IMR-90 (cell line): ENCODE data around the gene CDK11B. TPM values are rescaled to one million over a fixed set of nuclear protein-coding genes. Genes with fewer than 3 reads are reported as not detected.

Experiments used
- ATAC-seq: fragments of 200-7000 bp; cut with Tn5 transposase; 2 replicates; pipeline ENCODE4 v1.9.1; 2020; ENCODE audit warnings: low read depth, mild to moderate bottlenecking, moderate library complexity
- BruUV-seq: library from RNA; stranded (reverse); fragments of 400-500 nt; replicated peaks from 2 replicates; lab custom pipeline; 2021; lab: Mats Ljungman, UMichigan
- CTCF ChIA-PET: fragments of 300-600 bp; formaldehyde crosslinking; extraction: SDS; loops from one replicate; lab custom pipeline; 2021; ENCODE audit warnings: antibody characterized with exemption; lab: Yijun Ruan, JAX
- POLR2A ChIA-PET: fragments of 300-600 bp; sonication (Branson Sonifier 250); formaldehyde crosslinking; loops from one replicate; lab custom pipeline; 2022; ENCODE audit warnings: antibody characterized with exemption; ENCODE audit not compliant: unreplicated experiment; lab: Charles Lee
- DNase-seq: peaks from one replicate; pipeline ENCODE4 v3.0.0; 2013
- H2AFZ ChIP-seq: replicated peaks from 2 replicates; pipeline ENCODE3; 2013; ENCODE audit warnings: low read length, mild to moderate bottlenecking; ENCODE audit not compliant: poor library complexity
- H2AK5ac ChIP-seq: 2 replicates; pipeline ENCODE4 v1.6.1; 2013; ENCODE audit warnings: low read depth, low read length, inconsistent platforms
- H2AK9ac ChIP-seq: replicated peaks from 2 replicates; pipeline ENCODE3; 2013; ENCODE audit warnings: mild to moderate bottlenecking, low read depth, low read length, moderate library complexity; ENCODE audit not compliant: poor library complexity
- H2BK120ac ChIP-seq: 2 replicates; pipeline ENCODE4 v1.6.1; 2013; ENCODE audit warnings: low read depth, low read length, inconsistent platforms
- H2BK15ac ChIP-seq: 3 replicates; pipeline ENCODE4 v1.6.1; 2013; ENCODE audit warnings: low read depth, low read length, inconsistent platforms
- H2BK20ac ChIP-seq: 2 replicates; pipeline ENCODE4 v1.6.1; 2013; ENCODE audit warnings: low read depth, mild to moderate bottlenecking, inconsistent platforms, low read length, moderate library complexity
- H2BK5ac ChIP-seq: 2 replicates; pipeline ENCODE4 v1.6.1; 2013; ENCODE audit warnings: mild to moderate bottlenecking, low read depth, low read length, inconsistent platforms; ENCODE audit not compliant: poor library complexity, severe bottlenecking
- H3K14ac ChIP-seq: replicated peaks from 2 replicates; pipeline ENCODE4 v1.6.1; 2013; ENCODE audit warnings: low read depth, low read length, inconsistent platforms
- H3K18ac ChIP-seq: 2 replicates; pipeline ENCODE4 v1.6.1; 2013; ENCODE audit warnings: low read depth, low read length, control low read depth
- H3K23ac ChIP-seq: 2 replicates; pipeline ENCODE4 v1.6.1; 2013; ENCODE audit warnings: low read depth, low read length, inconsistent platforms
- H3K27ac ChIP-seq: 2 replicates; pipeline ENCODE4 v1.5.1; 2013; ENCODE audit warnings: mild to moderate bottlenecking, control low read depth, low read length; ENCODE audit not compliant: insufficient read depth
- H3K27me3 ChIP-seq: 2 replicates; pipeline ENCODE4 v1.6.1; 2013; ENCODE audit warnings: low read length; ENCODE audit not compliant: control insufficient read depth, insufficient read depth
- H3K36me3 ChIP-seq: 2 replicates; pipeline ENCODE4 v1.6.1; 2013; ENCODE audit warnings: low read length, mixed read lengths; ENCODE audit not compliant: control insufficient read depth, insufficient read depth
- H3K4ac ChIP-seq: 2 replicates; pipeline ENCODE4 v1.6.1; 2013; ENCODE audit warnings: low read depth, low read length, inconsistent platforms
- H3K4me1 ChIP-seq: 2 replicates; pipeline ENCODE4 v1.6.1; 2013; ENCODE audit warnings: low read length, mixed read lengths; ENCODE audit not compliant: control insufficient read depth, insufficient read depth
- H3K4me2 ChIP-seq: 2 replicates; pipeline ENCODE4 v1.6.1; 2013; ENCODE audit warnings: low read depth, mild to moderate bottlenecking, control low read depth, low read length, moderate library complexity
- H3K4me3 ChIP-seq: 2 replicates; pipeline ENCODE4 v1.5.1; 2013; ENCODE audit warnings: low read depth, mild to moderate bottlenecking, control low read depth, low read length, moderate library complexity; ENCODE audit not compliant: insufficient read depth
- H3K56ac ChIP-seq: 2 replicates; pipeline ENCODE4 v1.6.1; 2013; ENCODE audit warnings: low read length, inconsistent platforms; ENCODE audit not compliant: insufficient read depth; ENCODE audit errors: extremely low read depth
- H3K79me1 ChIP-seq, 2 experiments: 2 replicates each; pipeline ENCODE4 v1.6.1; 2013; ENCODE audit warnings: low read length in 2 of 2, inconsistent platforms in 1 of 2, low read depth in 1 of 2
- H3K9ac ChIP-seq: 2 replicates; pipeline ENCODE4 v1.6.1; 2013; ENCODE audit warnings: low read depth, low read length, control low read depth
- H3K9me1 ChIP-seq: 2 replicates; pipeline ENCODE4 v1.6.1; 2013; ENCODE audit warnings: low read length, inconsistent platforms; ENCODE audit not compliant: insufficient read depth
- H3K9me3 ChIP-seq: 2 replicates; pipeline ENCODE4 v1.6.1; 2013; ENCODE audit warnings: low read length; ENCODE audit not compliant: control insufficient read depth, insufficient read depth
- H4K20me1 ChIP-seq: 2 replicates; pipeline ENCODE4 v1.6.1; 2013; ENCODE audit warnings: low read length, inconsistent platforms; ENCODE audit not compliant: insufficient read depth
- H4K5ac ChIP-seq: 2 replicates; pipeline ENCODE4 v1.6.1; 2013; ENCODE audit warnings: mild to moderate bottlenecking, low read depth, low read length, control low read depth
- H4K8ac ChIP-seq, 2 experiments: 2 replicates each; pipeline ENCODE4 v1.6.1; 2013; ENCODE audit warnings: low read depth in 2 of 2, low read length in 2 of 2, control low read depth in 1 of 2, inconsistent platforms in 1 of 2
- H4K91ac ChIP-seq: 2 replicates; pipeline ENCODE4 v1.6.1; 2013; ENCODE audit warnings: low read depth, low read length, inconsistent platforms; ENCODE audit not compliant: insufficient read depth
- BHLHE40 ChIP-seq: fragments of 150-350 bp; IDR thresholded peaks from 2 replicates; pipeline ENCODE4 v1.6.1; 2016; ENCODE audit warnings: mild to moderate bottlenecking, low read depth, low read length
- CEBPB ChIP-seq: IDR thresholded peaks from 2 replicates; pipeline ENCODE4 v1.6.1; 2012; ENCODE audit warnings: low read depth, low read length, improper control_type of control experiment
- CTCF ChIP-seq: conservative IDR thresholded peaks from 2 replicates; pipeline ENCODE4 v1.5.1; 2012; ENCODE audit warnings: mild to moderate bottlenecking, low read depth, low read length, improper control_type of control experiment
- ELK1 ChIP-seq: fragments of 150-350 bp; IDR thresholded peaks from 2 replicates; pipeline ENCODE4 v1.6.1; 2016; ENCODE audit warnings: low read depth, mild to moderate bottlenecking, low read length, moderate library complexity, borderline replicate concordance
- MAFK ChIP-seq: IDR thresholded peaks from 2 replicates; pipeline ENCODE4 v1.6.1; 2012; ENCODE audit warnings: low read depth, low read length, improper control_type of control experiment
- MAZ ChIP-seq: IDR thresholded peaks from 2 replicates; pipeline ENCODE4 v1.6.1; 2012; ENCODE audit warnings: low read depth, mild to moderate bottlenecking, low read length, improper control_type of control experiment, moderate library complexity, borderline replicate concordance
- MXI1 ChIP-seq: IDR thresholded peaks from 2 replicates; pipeline ENCODE4 v1.6.1; 2012; ENCODE audit warnings: low read depth, mild to moderate bottlenecking, low read length, moderate library complexity, borderline replicate concordance
- POLR2A ChIP-seq: IDR thresholded peaks from 2 replicates; pipeline ENCODE4 v1.6.1; 2012; ENCODE audit warnings: mild to moderate bottlenecking, low read depth, low read length
- RAD21 ChIP-seq: IDR thresholded peaks from 2 replicates; pipeline ENCODE4 v1.6.1; 2012; ENCODE audit warnings: low read length, improper control_type of control experiment
- RCOR1 ChIP-seq: IDR thresholded peaks from 2 replicates; pipeline ENCODE4 v1.6.1; 2012; ENCODE audit warnings: mild to moderate bottlenecking, low read length, improper control_type of control experiment; ENCODE audit not compliant: insufficient replicate concordance
- RFX5 ChIP-seq: IDR thresholded peaks from 2 replicates; pipeline ENCODE4 v1.8.0; 2012; ENCODE audit warnings: low read depth, mild to moderate bottlenecking, low read length, moderate library complexity
- SMC3 ChIP-seq: fragments of 150-350 bp; IDR thresholded peaks from 2 replicates; pipeline ENCODE4 v1.6.1; 2016; ENCODE audit warnings: low read depth, mild to moderate bottlenecking, antibody characterized with exemption, low read length, moderate library complexity
- USF2 ChIP-seq: fragments of 150-350 bp; IDR thresholded peaks from 2 replicates; pipeline ENCODE4 v1.6.1; 2017; ENCODE audit warnings: mild to moderate bottlenecking, antibody characterized with exemption, low read length, low read depth
- WGBS, 2 experiments: methylation state at CpG; one replicate each; pipeline versions ENCODE4 v1.1.5 to v1.1.7; 2013; ENCODE audit warnings: missing lambda C conversion rate in 2 of 2; ENCODE audit not compliant: insufficient read length in 1 of 2; ENCODE audit errors: extremely low coverage in 2 of 2; 5-methylcytosine and 5-hydroxymethylcytosine counted together
- dilution Hi-C: fragments of 300-500 bp; cut with HindIII; formaldehyde crosslinking; loops from one replicate; pipeline ENCODE4 v1.14.3; 2018; ENCODE audit warnings: low sequenced_read_pairs; ENCODE audit not compliant: unreplicated experiment
- in situ Hi-C: fragments of 300-500 bp; cut with MboI; formaldehyde crosslinking; loops from 3 replicates; pipeline ENCODE4 v1.14.3; 2019; ENCODE audit warnings: low sequenced_read_pairs, inconsistent platforms, mixed read lengths
- intact Hi-C: fragments of 100-400 bp; cut with micrococcal nuclease; formaldehyde crosslinking; loops from 2 replicates; pipeline ENCODE4 v1.10.0; 2022
- polyA plus RNA-seq, 3 experiments: library from polyadenylated mRNA; depleted of rRNA; stranded (reverse); fragments of >200 nt; gene quantifications; 2 replicates each; pipeline ENCODE4 v1.2.3, GENCODE V29; 2012; ENCODE audit warnings: low replicate concordance in 1 of 3
- total RNA-seq: library from RNA; depleted of rRNA; stranded (reverse); fragments of >200 nt; gene quantifications from 2 replicates; pipeline ENCODE4 v1.2.3, GENCODE V29; 2012

Gene CDK11B
- total and polyA plus RNA-seq, 2 of the 4 experiments (the other 2 are of a cell fraction), result 8.2 to 19.1 TPM

- CTCF ChIA-PET, result no interaction called here
- in situ Hi-C loops, result no loop called here
- TF ChIP-seq ELK1, result no peak
- no peak for TF ChIP-seq SMC3
- TF ChIP-seq MAZ, result no peak
- TF ChIP-seq CTCF, result no peak
- no peak for TF ChIP-seq BHLHE40
- no peak for TF ChIP-seq RCOR1
- TF ChIP-seq MXI1, result no peak
- TF ChIP-seq USF2, result no peak
- TF ChIP-seq RAD21, result no peak
- no peak for TF ChIP-seq RFX5
- TF ChIP-seq CEBPB, result no peak
- TF ChIP-seq MAFK, result no peak
- no peak for TF ChIP-seq POLR2A
Observed at GRCh38 chr1:1617925-1618324, 40.9 kb downstream of the CDK11B start.

More at GRCh38 chr1:1617925-1618324, 40.9 kb downstream of the CDK11B start:
- Histone ChIP-seq H3K14ac (no peak overlapping the region), H3K23ac (no peak overlapping the region), H3K4ac (no peak overlapping the region), H4K8ac (no peak overlapping the region), H3K79me1 (peaks cover 16 to 69% of the 10 kb centered on the region in 2 experiments; a peak in 3 of 4 replicates), H3K9ac (no peak overlapping the region), H3K9me1 (peaks cover 11% of the 10 kb centered on the region; the same call in 1 of the 2 replicates), H3K36me3 (peaks cover 10% of the 10 kb centered on the region; the same call in 1 of the 2 replicates), H3K4me3 (no peak overlapping the region), H4K5ac (no peak overlapping the region), H4K20me1 (peaks cover 49% of the 10 kb centered on the region), H3K56ac (no peak overlapping the region), H2BK5ac (no peak overlapping the region), H2AK5ac (no peak overlapping the region), H3K4me1 (peaks cover 9% of the 10 kb centered on the region), H2BK120ac (no peak overlapping the region), H3K9me3 (no peaks in the 10 kb centered on the region), H3K4me2 (no peak overlapping the region), H4K91ac (no peak overlapping the region), H2BK15ac (no peak overlapping the region), H3K18ac (no peak overlapping the region), H3K27ac (no peak overlapping the region), H2BK20ac (no peak overlapping the region), H2AFZ (no peak overlapping the region), H2AK9ac (no peak overlapping the region), H3K27me3 (no peaks in the 10 kb centered on the region)
- BruUV-seq, result no TSS peak
- ATAC-seq (no peak), DNase-seq (no peak)
- POLR2A ChIA-PET, result no interaction called here
- WGBS, 2 experiments, result 100% methylated on average over 1 of the region's 6 CpGs; no CpG with 5 or more reads in 1 of the 2 experiments
- intact Hi-C loops, result no loop called here
- dilution Hi-C loops, result no loop called here
